Cerebellar nuclear complex (tissue), 1 donor: ENCODE results near the gene MTFMT.
"Not testable (repeated sequence)": the region's sequence is repeated elsewhere in the genome, so short reads cannot be mapped to it uniquely, and the experiment has no call there.

Experiments used
- DNase-seq, 2 experiments: peaks; one replicate each; lab custom pipeline; 2025; lab: John Stamatoyannopoulos, UW

Gene MTFMT

DNA sequence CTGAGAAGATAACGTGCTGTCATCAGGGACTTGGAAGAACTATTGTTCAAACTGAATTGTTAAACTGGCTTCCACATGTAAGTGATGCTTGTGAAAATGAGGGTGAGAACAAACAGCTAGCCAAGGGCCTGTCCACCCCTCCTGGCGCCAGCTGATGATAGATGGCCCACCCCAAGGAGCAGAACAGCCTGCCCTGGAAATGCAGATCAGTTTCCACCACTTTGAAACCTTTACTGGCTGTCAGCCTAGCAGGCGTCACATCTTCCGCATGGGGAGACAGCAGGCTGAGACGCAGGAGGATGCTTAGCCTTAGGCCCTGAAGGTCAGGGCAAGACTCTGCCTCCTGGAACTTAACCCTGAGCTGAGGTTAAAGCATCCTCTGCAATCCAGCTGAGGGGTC lies 9.4 kb upstream of the MTFMT start:
- DNase-seq, result no peak

- no peak for DNase-seq
Observed at GRCh38 chr15:65038428-65038827, 9.0 kb upstream of the MTFMT start.

DNA sequence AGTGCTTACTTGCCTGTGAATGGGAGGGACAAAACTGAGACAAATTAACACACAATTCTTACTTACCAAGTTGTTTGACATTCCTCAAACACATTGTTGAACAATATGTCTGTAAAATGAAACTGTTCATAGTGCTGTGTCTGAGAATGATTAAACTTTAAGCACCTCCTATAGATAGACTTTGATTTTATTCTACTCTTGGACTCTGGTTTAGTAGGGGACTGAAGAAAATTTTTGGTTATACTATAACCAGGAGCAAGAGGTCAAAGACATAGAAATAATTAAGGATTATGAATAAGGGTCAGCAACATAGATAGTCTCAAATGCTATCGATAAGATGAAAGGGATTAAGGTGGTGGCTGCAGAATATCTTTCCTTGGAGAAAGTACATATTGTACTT lies 7.9 kb upstream of the MTFMT start:
- no peak for DNase-seq

GRCh38 chr15:65034719-65035118 lies 5.3 kb upstream of the MTFMT start:
- no peak for DNase-seq

DNA sequence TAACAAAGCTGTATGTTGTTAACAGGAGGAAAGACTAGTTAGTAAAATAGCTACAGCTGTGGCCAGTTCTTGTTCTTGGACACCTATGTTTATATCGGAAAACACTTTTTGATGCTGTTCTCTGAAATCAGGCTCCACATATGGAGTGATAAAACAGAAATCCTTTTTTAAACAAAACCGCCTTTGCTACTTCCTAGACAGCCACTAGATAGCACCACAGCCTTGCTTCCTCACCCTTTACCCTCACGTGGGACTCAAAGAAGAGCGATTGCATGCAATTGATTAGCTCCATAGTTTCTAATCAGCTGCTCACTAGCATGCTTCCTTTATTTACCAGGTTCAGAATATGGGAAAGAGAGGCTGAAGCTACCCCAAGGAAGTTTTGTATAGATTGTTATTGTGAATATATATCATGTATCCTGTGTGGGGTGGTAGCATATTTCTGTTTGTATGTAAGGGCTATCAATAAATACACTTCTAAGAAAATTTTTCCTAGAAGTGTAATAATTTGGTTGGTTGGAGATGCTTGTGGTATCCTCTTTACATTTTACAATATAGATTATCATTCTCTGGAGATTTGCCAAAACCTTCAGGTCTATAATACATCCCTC lies 4.3 kb upstream of the MTFMT start:
- no peak for DNase-seq

DNA sequence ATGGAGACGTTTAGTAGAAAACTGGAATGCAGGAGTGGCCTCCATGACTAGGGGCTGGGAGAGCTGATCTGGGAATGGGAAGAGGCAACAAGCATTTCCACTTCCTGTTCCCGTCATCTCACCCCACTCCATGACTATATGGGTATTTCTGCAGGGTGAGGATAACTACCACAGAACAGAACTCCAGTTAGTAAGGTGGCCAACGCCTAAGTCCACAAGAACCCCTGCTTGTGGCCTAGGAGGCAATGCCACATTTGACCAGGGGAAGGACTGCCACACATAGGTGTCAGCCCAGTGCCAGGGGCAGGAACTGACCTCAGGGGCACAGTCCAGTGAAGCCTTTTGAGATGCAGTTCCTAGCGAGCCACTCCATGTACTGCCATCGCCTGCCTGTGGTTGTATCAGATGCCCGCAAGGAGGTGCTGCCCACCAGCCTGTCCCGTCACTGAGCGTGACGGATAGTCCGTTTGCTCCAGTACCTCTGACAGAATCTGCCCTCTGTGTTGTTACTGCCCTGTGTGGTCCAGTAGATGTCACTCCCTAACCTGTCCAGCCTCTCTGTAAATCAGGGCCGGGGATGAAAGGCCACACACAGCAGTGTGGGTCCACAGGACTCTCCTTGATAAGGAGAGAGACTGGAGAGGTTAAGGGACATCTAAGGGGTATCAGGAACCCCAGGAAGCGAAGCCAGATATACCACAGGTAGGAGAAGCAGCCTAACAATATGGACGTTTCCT lies 3.5 kb upstream of the MTFMT start:
- DNase-seq, result no peak

- DNase-seq, result no peak
Observed at GRCh38 chr15:65029736-65030208, 333 bp upstream of the MTFMT start.

DNA sequence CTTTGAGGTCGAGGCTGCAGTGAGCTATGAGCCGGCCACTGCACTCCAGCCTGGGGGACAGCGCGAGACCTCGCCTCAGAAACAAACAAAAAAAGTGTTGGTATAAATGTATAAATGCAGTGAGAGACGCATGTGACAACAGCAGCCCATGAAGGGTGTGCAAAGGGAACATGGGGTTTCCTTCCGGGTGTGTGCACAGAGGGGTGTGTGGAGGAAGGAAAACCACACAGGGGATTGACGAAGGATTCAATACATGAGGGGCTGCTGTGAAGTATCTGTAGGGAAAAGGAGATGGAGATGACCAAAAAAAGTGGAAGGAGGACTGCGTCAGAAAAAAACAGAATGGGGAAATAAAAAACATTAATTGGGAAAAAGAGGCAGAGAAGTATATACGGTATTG lies 1.1 kb downstream of the MTFMT start:
- no peak for DNase-seq

DNA sequence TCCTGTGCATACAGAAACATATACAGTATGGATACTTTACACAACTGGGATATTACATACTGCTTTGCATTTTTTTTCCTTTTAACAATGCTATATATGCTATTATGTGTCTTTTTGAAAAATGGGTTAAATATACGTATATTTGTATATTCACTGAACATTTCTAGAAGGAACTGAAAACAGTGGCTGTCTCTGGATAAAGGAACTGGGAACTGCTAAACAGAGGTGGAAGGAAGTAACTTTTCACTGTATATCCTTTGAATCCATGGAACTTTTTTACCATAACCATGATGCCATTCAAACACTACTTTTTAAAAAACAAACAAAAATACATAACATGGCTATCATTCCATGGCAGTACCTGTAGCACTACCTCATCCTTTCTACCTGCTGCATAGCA lies 1.8 kb downstream of the MTFMT start:
- DNase-seq, result no peak

- no peak for DNase-seq
Observed at GRCh38 chr15:65026756-65027155, 2.7 kb downstream of the MTFMT start.

DNA sequence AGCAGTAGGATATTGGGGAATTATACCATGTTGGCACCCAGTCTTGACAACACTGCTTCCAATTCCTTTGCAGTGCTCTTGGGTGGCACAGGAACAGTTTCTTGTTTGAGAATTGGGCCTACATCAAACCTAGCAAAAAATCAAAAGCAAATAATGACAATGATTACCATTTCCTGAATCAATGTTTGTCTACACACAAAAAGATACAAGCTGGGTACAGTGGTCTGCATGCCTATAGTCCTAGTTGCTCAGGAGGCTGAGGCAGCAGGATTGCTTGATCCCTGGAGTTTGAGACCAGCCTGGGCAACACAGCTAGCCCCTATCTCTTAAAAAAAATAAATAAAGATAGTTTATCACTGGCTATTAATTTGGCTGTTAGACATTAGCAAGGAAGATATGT lies 8.0 kb downstream of the MTFMT start:
- no peak for DNase-seq

GRCh38 chr15:65020419-65020818 lies 9.0 kb downstream of the MTFMT start:
- DNase-seq, result no peak

DNA sequence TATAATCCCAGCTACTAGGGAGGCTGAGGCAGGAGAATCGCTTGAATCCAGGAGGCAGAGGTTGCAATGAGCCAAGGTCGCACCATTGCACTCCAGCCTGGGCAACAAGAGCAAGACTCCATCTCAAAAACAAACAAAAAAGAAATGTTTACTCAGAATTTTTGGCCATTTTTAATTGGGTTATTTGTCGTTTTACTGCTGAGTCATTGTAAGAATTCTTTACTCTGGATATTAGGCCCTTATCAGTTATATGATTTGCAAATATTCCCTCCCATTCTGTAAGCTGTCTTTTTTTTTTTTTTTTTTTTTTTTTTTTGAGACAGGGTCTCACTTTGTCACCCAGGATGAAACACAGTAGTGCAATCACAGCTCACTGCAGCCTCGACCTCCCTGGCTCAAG lies 18.2 kb downstream of the MTFMT start:
- not testable (repeated sequence) for DNase-seq

GRCh38 chr15:65008983-65009382 lies 20.5 kb downstream of the MTFMT start:
- no peak for DNase-seq

DNA sequence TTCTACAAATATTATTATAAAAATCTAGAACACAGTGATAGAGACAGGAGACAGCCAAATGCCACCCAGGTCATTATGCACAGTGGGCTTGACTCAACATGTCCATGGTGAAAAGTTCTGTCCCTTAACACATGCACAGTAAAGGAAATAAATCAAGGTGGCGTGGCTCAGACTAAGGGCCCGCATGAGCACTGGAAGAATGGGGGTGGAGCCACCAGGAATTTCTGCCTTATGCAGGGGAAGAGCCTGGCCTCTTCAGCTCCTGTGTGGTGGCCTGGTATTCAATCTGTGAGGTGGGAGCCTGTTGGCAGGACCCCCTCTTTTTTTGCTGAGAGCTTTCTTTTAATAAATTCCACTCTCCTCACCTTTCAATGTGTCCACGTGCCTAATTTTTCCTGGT lies 22.6 kb downstream of the MTFMT start:
- no peak for DNase-seq

DNA sequence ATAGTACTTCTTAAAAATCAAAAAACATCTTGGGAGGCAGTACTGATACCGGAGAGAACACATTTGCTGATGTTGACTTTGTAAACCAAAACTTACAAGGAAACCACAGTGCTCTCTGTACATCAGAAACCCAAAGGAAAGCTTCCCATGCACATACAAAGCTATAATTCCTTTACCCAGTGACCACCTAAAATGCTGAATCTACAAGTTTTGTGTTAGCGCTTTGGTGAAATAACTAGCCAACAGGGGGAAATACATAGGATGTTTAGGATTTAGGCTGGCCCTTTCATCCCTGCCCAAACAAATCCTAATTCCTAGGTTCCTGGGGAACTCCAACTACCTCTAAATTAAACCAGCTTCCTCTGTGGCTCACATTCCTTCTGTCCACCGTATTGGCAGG lies 24.4 kb downstream of the MTFMT start:
- no peak for DNase-seq

DNA sequence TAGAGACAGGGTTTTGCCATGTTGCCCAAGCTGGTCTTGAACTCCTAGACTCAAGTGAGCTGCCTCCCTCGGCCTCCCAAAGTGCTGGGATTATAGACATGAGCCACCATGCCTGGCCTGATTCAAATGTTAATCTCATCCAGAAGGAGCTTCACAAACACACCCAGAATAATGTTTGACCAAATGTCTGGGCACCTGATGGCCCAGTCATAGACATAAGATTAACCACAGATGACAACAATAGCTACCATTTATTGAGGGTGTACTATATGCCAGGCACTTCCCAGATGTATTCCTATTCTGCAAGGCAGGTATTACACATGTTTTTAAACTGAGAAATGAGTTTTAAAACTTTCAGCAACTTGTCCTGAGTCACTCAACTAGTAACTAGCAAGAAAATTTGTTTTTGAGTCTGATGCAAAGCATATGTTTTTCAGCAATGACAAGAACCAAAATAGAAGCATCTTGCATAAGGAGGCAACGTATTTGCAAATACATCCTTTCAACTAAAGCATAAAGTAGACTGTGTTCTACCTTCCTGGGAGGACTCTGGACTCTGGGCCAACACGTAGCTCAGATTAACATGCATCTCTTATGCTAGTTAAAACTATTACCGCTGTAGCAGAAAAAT lies 31.6 kb downstream of the MTFMT start:
- DNase-seq, result no peak

- DNase-seq, result no peak
Observed at GRCh38 chr15:64997066-64997465, 32.4 kb downstream of the MTFMT start.

DNA sequence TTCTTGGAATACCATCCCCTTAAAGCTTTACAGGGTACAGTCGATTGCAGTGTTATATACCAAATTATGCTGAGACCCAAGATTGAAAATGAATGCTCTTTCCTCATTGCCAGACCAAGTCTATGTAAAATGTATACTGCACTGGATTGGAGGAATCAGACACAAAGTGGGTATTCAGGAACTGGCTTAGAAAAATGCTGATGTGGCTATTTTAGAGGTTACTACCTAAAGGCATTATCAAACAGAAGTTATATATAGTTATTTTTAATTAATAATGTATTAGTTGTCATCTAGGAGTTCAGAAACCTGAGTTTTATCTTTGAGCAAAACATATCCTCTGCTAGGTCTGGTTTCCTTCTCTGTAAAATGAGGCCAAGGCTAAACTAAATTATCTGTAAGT lies 36.1 kb downstream of the MTFMT start:
- no peak for DNase-seq

DNA sequence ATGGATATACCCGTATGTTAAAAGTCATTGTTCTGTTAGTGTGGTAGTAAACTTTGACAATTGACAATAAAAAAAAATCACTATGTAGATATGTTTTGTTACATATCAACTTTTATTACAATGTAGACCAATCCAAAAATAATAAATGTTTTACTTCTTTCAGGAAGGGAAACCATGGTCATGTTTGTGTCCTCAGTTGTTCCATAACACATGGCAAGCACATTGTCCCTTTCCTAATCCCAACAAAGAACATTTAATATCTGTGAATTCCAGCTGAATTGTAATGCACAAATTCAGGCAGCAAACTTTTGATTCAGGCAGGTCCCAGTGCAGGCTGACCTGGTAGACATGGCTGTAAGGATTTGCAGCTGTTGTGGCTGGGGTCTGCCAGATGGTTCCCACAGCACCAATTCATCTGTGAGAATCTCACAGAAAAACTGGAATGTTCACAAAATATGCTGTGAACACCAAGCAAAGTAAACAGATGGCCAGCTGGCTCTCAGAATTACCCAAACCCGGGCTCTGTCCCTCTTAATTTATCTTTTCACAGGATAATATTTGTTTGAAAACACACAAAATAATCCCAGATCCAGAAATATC lies 37.8 kb downstream of the MTFMT start:
- DNase-seq, result no peak

DNA sequence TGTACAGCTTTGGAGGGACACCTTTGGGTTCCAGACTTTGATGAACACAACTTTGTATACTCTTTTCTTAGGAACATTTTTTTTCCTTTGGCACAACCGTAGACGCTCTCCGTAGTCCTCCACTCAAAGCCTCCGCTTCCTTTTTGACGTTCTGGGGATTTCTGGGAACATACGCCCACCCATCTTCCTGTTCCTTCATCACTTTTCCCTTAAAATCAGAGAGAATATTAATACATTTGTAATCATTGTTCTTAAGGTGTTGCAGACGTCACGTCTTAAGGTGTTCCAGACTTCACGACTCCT lies 39.3 kb downstream of the MTFMT start:
- no peak for DNase-seq

GRCh38 chr15:64989416-64990167 lies 39.8 kb downstream of the MTFMT start, which contains the start of gene SPG21:
Gene SPG21, minus strand, starts transcription at chr15:64989914. Its CDS starts 6,345 bp downstream, at chr15:64983569.
- no peak for DNase-seq
